HG03460 (cell line): ENCODE results near the gene ACER1.
A peak's percentile ranks its signal among the peaks of the same experiment; 100 is the strongest.
"Not testable (repeated sequence)": the region's sequence is repeated elsewhere in the genome, so short reads cannot be mapped to it uniquely, and the experiment has no call there.

Experiments used
- ATAC-seq: cut with Tn5 transposase; IDR thresholded peaks from one replicate; pipeline ENCODE4 v1.9.1; 2021; ENCODE audit not compliant: unreplicated experiment

Gene ACER1

GRCh38 chr19:6292006-6292405 is 41.4 kb downstream of the ACER1 start:
- ATAC-seq: no peak

GRCh38 chr19:6288737-6289136 is 44.7 kb downstream of the ACER1 start:
- ATAC-seq: no peak

- ATAC-seq: no peak
These were observed 46.0 kb downstream of the ACER1 start for GRCh38 chr19:6287269-6287885.

- no peak for ATAC-seq
These were observed 46.7 kb downstream of the ACER1 start for GRCh38 chr19:6286676-6287075.

GRCh38 chr19:6282393-6282792 is 51.0 kb downstream of the ACER1 start:
- not testable (repeated sequence) for ATAC-seq

- peak; percentile 94 for ATAC-seq
These were observed 53.4 kb downstream of the ACER1 start, which contains the start of gene MLLT1 for GRCh38 chr19:6279931-6280591. TSS of gene MLLT1 (minus strand) at chr19:6279975. CDS start at chr19:6279784, 191 bp downstream.

GRCh38 chr19:6279620-6279930 is 53.8 kb downstream of the ACER1 start:
- peak; percentile 13 for ATAC-seq

- ATAC-seq: peak; percentile 7
These were observed 54.4 kb downstream of the ACER1 start for GRCh38 chr19:6278740-6279619.

GRCh38 chr19:6278051-6278450 is 55.4 kb downstream of the ACER1 start:
- no peak for ATAC-seq

GRCh38 chr19:6276447-6276846 is 57.0 kb downstream of the ACER1 start:
- no peak for ATAC-seq

GRCh38 chr19:6275170-6275744 is 58.2 kb downstream of the ACER1 start:
- no peak for ATAC-seq

- ATAC-seq: no peak
These were observed 58.7 kb downstream of the ACER1 start for GRCh38 chr19:6274756-6275155.

- no peak for ATAC-seq
These were observed 59.5 kb downstream of the ACER1 start for GRCh38 chr19:6273701-6274601.

- no peak for ATAC-seq
These were observed 60.4 kb downstream of the ACER1 start for GRCh38 chr19:6272913-6273600.

GRCh38 chr19:6272411-6272791 is 61.0 kb downstream of the ACER1 start:
- no peak for ATAC-seq

GRCh38 chr19:6271721-6272410 is 61.5 kb downstream of the ACER1 start:
- no peak for ATAC-seq

- ATAC-seq: no peak
These were observed 62.2 kb downstream of the ACER1 start for GRCh38 chr19:6271251-6271650.

- ATAC-seq: no peak
These were observed 62.6 kb downstream of the ACER1 start for GRCh38 chr19:6270822-6271221.

- no peak for ATAC-seq
These were observed 63.2 kb downstream of the ACER1 start for GRCh38 chr19:6270076-6270745.
